Measurements from ENCODE around the gene CEP170B.
A peak's percentile ranks its signal among the peaks of the same experiment; 100 is the strongest.

The CEP170B gene

GRCh38 chr14:104904650-104905578 lies 39.8 kb downstream of the CEP170B start:
- TF ChIP-seq TCF12 (IDR thresholded peaks at IDR 0.05; ENCODE audit: low read depth) (peak; percentile 84), EP300 (IDR thresholded peaks at IDR 0.05; ENCODE audit: borderline replicate concordance) (peak; percentile 64), NFIC (IDR thresholded peaks at IDR 0.05) (peak; percentile 87)

- TF ChIP-seq EP300 (IDR thresholded peaks at IDR 0.05; ENCODE audit: borderline replicate concordance): peak; percentile 56
Measured at GRCh38 chr14:104905579-104905933, 40.5 kb downstream of the CEP170B start.

- TF ChIP-seq CEBPB (IDR thresholded peaks at IDR 0.05): no peak
- TF ChIP-seq CREB1 (IDR thresholded peaks at IDR 0.05; ENCODE audit: low read depth): no peak
- no peak for TF ChIP-seq REST (IDR thresholded peaks at IDR 0.05; ENCODE audit: low read depth)
- TF ChIP-seq TEAD4 (IDR thresholded peaks at IDR 0.05): no peak
Measured at GRCh38 chr14:104908303-104908702, 43.2 kb downstream of the CEP170B start.

GRCh38 chr14:104912053-104912452 lies 47.0 kb downstream of the CEP170B start:
- no peak for TF ChIP-seq TCF12 (IDR thresholded peaks at IDR 0.05; ENCODE audit: low read depth)
- no peak for TF ChIP-seq USF1 (IDR thresholded peaks at IDR 0.05)
- no peak for TF ChIP-seq TAF1 (IDR thresholded peaks at IDR 0.05; ENCODE audit: low read depth)
- no peak for TF ChIP-seq EGR1 (IDR thresholded peaks at IDR 0.05)
- no peak for TF ChIP-seq RAD21 (IDR thresholded peaks at IDR 0.05; ENCODE audit: low read depth)
- no peak for TF ChIP-seq CEBPB (IDR thresholded peaks at IDR 0.05)
- TF ChIP-seq TEAD4 (IDR thresholded peaks at IDR 0.05): no peak
- no peak for TF ChIP-seq YY1 (IDR thresholded peaks at IDR 0.05; ENCODE audit: low read depth)
- TF ChIP-seq FOXM1 (IDR thresholded peaks at IDR 0.05; ENCODE audit: borderline replicate concordance, low read depth): no peak
- TF ChIP-seq NFIC (IDR thresholded peaks at IDR 0.05): no peak
- no peak for TF ChIP-seq ZBTB7A (IDR thresholded peaks at IDR 0.05; ENCODE audit: low read depth)
- no peak for TF ChIP-seq REST (IDR thresholded peaks at IDR 0.05; ENCODE audit: low read depth)
- no peak for TF ChIP-seq EP300 (IDR thresholded peaks at IDR 0.05; ENCODE audit: borderline replicate concordance)

GRCh38 chr14:104913435-104913834 lies 48.4 kb downstream of the CEP170B start:
- TF ChIP-seq ZBTB7A (IDR thresholded peaks at IDR 0.05; ENCODE audit: low read depth) (no peak), MAX (IDR thresholded peaks at IDR 0.05) (no peak), CEBPB (IDR thresholded peaks at IDR 0.05) (no peak), CREB1 (IDR thresholded peaks at IDR 0.05; ENCODE audit: low read depth) (no peak)

GRCh38 chr14:104917116-104917515 lies 52.0 kb downstream of the CEP170B start:
- TF ChIP-seq TEAD4 (IDR thresholded peaks at IDR 0.05) (no peak), EP300 (IDR thresholded peaks at IDR 0.05; ENCODE audit: borderline replicate concordance) (no peak), ZBTB7A (IDR thresholded peaks at IDR 0.05; ENCODE audit: low read depth) (no peak), EGR1 (IDR thresholded peaks at IDR 0.05) (no peak), RAD21 (IDR thresholded peaks at IDR 0.05; ENCODE audit: low read depth) (no peak), YY1 (IDR thresholded peaks at IDR 0.05; ENCODE audit: low read depth) (no peak), CEBPB (IDR thresholded peaks at IDR 0.05) (no peak), USF1 (IDR thresholded peaks at IDR 0.05) (no peak), NFIC (IDR thresholded peaks at IDR 0.05) (no peak), REST (IDR thresholded peaks at IDR 0.05; ENCODE audit: low read depth) (no peak), MAX (IDR thresholded peaks at IDR 0.05) (no peak), TAF1 (IDR thresholded peaks at IDR 0.05; ENCODE audit: low read depth) (no peak), TCF12 (IDR thresholded peaks at IDR 0.05; ENCODE audit: low read depth) (no peak)
